HG02884 (cell line): Measurements from ENCODE around the gene GYG2.
"Not testable (repeated sequence)": the region's sequence is repeated elsewhere in the genome, so short reads cannot be mapped to it uniquely, and the experiment has no call there.

Source experiments
- ATAC-seq: cut with Tn5 transposase; IDR thresholded peaks from one replicate; pipeline ENCODE4 v1.9.1; 2021; ENCODE audit warnings: mild to moderate bottlenecking, moderate library complexity; ENCODE audit not compliant: unreplicated experiment

Gene GYG2

DNA sequence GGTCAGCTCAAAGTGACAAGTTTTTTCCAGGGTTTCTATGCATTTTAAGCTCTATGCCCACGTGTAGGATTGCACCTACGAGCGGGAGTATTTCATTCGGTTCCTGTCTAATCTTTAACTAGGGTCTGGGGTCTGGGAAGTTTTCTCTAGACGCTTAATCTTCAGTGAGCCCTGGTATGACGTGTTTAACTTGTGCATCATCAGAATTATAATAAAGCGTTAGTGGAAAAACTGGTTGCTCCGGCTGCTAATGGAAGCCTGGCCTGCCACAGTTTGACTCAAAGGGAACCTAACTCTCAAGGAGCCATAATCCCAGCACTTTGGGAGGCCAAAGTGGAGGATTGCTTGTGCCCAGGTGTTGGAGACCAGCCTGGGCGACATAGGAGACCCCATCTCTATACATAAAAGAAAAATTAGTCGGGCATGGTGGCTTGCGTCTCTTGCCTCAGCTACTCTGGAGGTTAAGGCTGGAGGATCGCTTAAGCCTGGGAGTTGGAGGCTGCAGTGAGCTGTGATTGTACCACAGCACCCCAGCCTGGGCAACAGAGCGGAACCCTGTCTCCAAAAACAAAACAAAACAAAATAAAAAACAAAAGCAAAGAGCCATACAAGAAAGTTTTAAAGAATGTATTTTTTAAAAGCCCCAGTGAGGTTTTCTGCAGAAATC, 70.2 kb downstream of the GYG2 start:
- no peak for ATAC-seq

DNA sequence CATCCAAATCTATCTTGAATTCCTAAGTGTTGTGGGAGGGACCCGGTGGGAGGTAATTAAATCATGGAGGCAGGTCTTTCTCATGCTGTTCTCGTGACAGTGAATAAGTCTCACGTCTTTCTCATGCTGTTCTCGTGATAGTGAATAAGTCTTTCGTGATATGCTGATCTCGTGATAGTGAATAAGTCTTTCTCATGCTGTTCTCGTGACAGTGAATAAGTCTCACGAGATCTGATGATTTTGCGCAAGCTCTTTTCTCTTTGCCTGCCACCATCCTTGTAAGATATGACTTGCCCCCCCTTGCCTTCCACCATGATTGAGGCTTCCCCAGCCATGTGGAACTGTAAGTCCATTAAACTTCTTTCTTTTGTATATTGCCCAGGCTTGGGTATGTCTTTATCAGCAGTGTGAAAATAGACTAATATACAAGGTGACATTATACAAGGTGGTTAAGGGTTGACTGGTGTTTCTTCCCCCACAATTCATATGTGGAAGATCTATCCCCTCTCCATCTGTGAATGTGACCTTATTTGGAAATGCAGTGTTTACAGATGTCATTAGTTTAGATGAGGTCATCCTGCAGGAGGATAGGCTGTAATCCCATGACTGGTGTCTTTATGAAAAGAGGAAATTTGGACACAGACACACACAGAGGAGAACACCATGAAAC, 72.8 kb downstream of the GYG2 start:
- ATAC-seq, result no peak

DNA sequence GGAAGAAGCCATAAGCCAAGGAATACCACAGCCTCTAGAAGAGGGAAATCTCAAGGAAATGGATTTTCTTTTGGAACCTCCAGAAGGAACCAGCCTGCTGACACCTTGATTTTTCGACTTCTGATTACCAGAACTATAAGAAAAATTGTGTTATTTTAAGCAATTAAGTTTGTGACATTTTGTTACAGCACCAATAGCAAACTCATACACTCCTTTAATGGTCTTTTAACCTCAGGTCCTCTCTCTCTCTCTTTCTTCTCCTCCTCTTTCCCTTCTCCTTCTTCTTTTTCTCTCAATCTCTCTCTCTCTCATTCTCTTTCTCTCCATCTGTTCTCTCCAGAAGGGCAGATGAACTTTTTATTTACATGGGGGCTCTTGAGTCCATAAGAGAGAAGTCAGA, 74.1 kb downstream of the GYG2 start:
- no peak for ATAC-seq

DNA sequence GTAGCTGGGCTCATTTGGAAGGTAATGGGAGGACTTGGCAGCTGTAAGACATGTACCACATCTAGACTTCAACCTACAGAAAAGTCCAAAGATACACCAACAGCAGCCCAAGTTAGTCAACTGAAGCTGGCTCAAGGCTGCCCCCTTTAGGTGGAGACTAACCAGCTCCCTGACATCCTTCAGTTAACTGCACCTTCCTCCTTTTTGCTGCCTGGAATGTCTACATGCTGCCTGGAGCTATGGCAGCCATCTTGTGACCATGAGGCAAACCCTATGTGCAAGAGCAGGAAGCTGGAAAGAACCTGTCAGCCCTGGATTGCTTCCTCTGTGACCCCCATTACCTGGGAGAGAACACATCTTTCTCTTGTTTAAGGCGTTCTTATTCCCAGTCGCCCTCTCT, 74.6 kb downstream of the GYG2 start:
- ATAC-seq, result no peak

DNA sequence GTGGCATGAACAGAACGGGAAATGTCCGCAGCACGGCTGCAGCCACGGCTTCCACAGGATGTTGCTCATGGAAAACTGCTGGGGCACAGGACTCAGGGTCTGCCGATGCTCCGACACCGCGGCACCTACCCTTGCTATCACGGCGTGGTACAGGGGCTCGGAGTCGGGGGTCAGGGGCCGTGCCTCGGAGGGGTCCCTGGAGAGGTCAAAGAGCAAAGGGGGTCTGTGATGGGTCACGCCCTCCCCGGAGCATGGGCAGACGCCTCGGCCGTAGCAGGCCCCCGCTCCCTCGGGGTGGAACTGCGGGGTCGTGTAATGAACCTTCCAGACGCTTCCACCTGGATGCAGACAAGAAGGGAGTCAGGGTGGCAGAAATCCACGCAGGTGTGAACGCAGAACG, 78.6 kb downstream of the GYG2 start:
- no peak for ATAC-seq

DNA sequence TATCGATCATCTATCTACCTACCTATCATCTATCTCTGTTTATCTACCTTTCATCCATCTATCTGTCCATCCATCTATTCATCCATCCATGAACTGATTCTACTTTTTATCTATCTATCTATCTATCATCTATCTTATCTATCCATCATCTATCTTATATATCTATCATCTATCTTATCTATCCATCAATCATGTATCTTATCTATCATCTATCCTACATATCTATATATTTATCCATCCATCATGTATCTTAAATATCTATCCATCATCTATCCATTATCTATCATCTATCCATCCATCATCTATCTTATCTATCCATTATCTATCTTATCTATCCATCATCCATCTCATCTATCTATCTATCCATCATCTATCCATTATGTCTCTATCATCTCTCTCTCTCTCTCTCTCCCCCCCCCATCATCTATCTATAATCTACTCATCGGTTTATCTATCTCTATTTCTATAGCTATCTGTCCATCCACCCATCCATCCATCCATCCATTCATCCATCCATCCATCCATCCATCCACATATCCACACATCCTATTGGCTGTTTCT, 79.5 kb downstream of the GYG2 start:
- no peak for ATAC-seq

DNA sequence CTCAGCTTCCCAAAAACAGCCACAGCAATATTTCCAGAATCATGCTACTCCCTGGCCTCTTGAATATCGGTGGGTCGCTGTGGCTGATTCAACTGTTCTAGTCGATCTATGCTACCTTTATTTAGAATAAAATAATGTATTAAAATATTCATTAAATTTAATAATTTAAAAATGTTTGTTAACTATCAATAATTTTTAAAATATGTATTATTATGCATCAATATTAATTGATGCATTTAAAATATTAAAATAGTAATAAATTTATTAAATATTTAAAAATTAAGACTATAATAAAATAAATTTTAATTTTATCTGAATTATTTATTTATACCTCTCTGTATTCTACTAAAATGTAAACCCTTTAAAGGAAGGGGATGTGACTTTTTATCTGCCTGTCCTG, 81.4 kb downstream of the GYG2 start:
- ATAC-seq, result no peak

DNA sequence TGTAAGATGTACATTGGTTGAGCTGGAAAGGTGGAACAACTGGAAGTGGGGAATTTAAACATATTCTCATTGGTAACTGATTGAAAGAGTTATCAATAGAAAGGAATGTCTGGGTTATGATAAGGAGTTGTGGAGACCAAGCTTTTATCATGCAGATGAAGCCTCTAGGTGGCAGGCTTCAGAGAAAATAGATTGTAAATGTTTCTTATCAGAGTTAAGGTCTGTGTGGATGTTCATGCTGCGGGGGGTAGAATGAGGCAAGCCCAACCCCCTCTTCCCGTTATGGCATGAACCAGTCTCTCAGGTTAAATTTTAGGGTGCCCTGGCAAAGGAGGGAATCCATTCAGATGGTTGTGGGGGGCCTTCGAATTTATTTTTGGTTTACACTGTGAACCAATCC, 84.4 kb downstream of the GYG2 start:
- no peak for ATAC-seq

DNA sequence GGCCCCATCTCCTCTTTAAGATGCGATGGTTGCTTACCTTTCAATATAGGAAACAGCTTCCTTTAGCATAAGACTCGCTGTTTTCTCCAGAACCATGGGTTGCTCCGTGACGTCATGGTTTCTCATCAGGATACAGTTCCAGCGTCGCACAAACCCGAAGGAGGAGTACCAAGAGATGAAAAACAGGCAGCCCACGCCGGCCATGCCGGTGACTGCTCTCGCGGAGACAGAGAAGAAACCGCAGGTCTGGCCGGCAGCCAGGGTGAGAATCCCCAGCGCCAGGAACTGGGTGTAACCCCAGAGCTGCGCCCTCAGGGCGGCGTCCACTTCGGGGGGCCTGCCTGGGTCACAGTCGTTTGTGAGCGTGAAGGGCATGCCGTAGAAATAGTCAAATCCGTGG, 89.0 kb downstream of the GYG2 start:
- no peak for ATAC-seq

DNA sequence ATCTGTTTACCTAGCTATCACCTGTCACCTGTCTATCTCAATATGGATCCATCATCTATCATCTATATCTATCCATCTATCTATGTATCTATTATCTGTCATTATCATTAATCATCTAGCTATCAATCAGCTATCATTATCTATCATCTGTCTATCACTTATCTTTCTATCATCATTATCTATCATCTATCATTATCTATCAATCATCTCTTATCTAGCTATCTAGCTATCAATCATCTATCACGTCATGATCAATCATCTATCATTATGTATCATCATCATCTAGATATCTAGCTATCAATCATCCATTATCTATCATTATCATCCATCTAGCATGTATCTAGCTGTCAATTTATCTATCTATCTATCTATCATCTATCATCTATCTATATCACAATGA, 92.5 kb downstream of the GYG2 start:
- ATAC-seq, result no peak

DNA sequence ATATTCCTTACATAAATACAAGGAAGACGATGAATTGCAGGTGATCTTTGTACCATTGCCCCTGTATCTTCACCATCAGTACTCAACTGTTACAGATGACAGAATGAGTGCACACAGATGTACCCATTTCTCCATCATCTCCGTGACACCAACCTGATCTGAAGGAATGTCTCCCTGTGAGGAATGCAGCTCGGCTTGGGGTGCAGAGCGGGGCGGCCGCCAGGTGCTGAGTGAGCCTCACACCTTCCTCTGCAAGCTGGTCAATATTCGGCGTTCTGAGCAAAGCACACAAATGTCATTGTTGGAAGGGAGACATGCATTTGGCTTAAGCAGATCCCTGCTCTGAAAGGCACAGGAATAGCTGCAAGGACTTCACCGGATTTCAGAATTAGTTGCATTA, 93.0 kb downstream of the GYG2 start:
- no peak for ATAC-seq

DNA sequence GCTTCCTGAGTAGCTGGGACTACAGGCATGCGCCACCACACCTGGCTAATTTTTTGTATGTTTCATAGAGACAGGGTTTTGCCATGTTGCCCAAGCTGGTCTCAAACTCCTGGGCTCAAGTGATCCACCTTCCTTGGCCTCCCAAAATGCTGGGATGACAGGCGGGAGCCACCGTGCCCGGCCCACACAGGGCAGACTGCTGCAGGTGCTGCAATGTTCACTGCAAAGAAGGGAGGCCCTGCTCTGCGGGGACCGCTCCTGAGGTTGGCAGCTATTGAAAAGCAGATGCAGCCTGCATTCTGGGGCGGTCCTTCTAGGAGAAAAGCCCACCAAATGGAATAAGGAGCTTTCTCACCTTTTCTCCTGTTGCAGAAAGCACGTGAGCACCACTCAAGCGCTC, 95.4 kb downstream of the GYG2 start:
- no peak for ATAC-seq

DNA sequence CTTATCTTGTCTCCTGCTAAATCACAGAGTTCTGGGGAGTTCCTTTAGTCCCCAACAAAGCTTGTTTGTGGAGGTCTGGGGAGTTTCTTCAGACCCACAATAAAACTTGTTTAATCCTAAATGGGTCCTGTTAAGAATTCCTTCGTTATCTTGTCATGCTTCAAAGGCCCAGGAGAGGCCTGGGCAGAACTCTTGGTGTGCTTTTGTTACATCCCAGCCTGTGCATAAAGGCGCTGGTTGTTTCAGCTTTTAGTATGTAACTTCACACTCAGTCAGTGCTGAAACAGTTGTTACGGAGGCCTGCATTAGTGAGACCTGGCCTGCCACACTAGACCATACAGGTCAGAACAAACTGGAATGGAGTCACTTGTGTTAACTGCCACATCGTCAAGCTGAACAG, 97.5 kb downstream of the GYG2 start:
- not testable (repeated sequence) for ATAC-seq

DNA sequence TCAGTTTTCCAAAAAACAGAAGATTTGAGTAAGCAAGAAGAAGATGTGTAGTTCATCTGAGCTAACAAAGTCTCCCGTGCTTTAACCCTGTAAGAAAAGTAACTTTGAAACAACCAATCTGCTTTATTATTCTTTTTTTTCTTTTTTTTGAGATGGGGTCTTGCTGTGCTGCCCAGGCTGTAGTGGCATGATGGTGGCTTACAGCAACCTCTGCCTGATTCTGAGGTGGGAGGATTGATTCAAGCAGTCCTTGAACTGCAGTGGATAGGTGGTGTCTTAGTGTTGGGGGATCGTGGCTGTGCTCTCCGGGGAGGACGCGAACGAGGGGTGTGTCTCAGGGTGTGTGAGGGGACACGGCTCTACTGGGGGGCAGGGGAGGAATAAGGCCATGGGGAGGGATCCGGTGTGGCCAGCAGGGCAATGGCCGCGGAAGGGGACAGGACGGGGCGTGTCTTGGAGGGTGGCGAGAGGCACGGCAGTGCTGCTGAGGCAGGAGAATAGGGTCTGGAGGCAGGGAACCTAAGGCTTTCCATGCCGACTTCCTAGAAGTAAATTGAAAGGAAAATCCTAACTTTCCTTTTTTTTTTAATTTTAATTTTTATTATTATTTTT, 98.0 kb downstream of the GYG2 start:
- ATAC-seq, result no peak

DNA sequence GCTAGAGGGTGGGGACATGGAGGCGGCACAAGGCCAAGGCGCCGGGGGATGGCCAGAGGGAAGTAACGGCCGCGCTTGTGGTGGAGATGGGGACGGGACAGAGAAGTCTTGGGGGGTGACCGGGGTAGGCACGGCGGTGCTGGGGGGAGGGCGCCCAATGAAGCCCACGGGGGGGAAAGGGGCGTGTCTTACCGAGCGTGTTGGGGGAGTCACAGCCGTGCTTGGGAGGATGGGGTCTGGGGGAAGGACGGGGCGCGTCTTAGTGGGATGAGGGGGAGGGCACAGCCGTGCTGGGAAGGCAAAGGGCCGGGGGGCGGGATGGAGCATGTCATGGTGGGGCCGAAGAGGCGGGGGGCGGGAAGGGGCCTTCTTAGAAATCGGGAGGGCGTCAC, 99.5 kb downstream of the GYG2 start:
- no peak for ATAC-seq

DNA sequence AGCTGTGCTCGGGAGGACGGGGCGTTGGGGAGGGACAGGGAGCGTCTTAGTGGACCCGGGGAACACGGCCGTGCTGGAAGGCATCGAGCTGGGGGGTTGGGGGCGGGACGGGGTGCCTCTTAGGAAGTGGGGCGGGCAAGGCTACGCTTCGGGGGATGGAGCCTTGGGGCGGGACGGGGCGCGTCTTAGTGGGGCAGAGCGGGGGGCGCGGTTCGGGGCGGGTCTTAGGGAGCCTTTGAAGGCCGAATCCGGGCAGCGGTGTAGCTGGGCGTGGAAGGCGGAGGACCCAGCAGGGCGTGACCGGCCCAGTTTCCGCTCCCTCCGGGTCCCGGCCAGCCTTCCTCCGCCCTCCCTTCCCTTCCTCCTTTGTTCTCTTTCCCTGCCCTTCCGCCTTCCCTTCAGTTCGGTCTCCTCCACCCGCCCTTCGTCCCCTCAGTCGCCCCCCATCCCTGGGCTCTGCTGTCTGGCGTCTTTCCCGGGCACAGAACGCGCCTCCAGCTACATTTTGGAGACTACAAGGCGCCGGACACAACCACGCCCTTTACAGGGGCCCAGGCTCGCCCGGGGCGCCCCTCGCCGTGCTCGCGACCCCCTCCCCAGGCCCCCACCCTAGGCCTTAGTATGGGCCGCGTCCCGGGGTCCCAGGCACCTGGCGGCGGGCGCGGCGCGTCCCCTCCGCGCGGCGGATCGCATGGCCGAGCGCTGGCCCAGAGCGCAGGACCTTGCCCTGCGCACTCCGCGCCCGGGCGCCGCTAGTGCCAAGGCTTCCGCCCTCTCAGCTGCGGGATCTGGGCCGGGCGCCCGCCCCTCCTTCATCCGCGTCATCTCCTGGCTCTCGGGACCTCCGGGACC, 100.1 kb downstream of the GYG2 start, which contains the start of gene ARSD:
Gene ARSD (minus strand): TSS at position 757 of the 852 bp plus-strand sequence. CDS start 64 bp downstream, at position 693.
- peak; percentile 85 for ATAC-seq

DNA sequence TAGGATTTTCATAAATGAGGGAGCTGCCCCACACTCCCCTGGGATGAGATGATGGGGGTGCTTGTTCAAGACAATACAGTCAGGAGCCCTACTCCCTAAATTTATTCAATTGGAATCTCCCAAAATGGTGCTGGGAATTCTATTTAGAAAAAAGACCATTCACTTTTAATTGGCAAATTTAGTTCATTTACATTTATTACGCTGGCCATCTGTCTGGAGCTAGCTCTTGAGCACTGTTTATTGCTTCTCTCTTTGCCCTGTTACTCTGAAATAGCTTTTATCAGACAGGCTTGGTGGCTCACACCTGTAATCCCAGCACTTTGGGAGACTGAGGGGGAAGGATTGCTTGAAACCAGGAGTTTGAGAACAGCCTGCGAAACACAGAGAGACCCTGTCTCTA, 102.4 kb downstream of the GYG2 start:
- no peak for ATAC-seq

DNA sequence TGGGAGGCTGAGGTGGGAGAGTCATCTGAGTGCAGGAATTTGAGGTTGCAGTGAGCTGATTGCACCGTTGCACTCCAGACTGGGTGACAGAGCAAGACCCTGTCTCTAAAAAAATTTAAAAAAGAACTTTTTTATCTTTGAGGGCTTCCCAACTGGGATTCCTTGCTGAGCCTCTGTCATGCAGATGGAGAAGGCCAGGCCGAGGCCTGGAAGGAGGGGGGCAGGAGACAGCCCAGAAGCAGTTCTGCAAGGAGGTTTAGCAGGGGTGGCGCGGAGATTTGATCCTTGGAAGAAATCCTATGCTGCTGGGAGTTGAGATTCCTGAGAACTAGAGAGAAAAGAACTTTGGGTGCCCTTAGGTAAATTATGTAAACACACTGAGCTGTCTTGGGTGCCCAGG, 102.9 kb downstream of the GYG2 start:
- no peak for ATAC-seq
